HepG2 (cell line): ENCODE measurements around the gene TIMP4. TPM values are rescaled to one million over a fixed set of nuclear protein-coding genes. Genes with fewer than 3 reads are reported as not detected.

Experiments used
- ATAC-seq: fragments of 200-7000 bp; cut with Tn5 transposase; 3 replicates; pipeline ENCODE4 v1.9.1; 2020; ENCODE audit warnings: mild to moderate bottlenecking, moderate library complexity
- BruUV-seq: library from RNA; stranded (reverse); fragments of 400-500 nt; replicated peaks from 2 replicates; lab custom pipeline; 2021; lab: Mats Ljungman, UMichigan
- CTCF ChIA-PET: fragments of 300-600 bp; formaldehyde crosslinking; extraction: SDS; loops from one replicate; lab custom pipeline; 2021; ENCODE audit warnings: low total read pairs, inconsistent platforms, low intra/inter-chr PET ratio; lab: Yijun Ruan, JAX
- POLR2A ChIA-PET: fragments of 350-600 bp; sonication (Branson Sonifier 250); formaldehyde crosslinking; loops from one replicate; lab custom pipeline; 2020; ENCODE audit warnings: antibody characterized with exemption, inconsistent platforms; lab: Yijun Ruan, JAX
- DNase-seq: peaks from one replicate; pipeline ENCODE4 v3.0.0-alpha.2; 2015; ENCODE audit warnings: low spot score
- FAIRE-seq: peaks from 3 replicates; lab custom pipeline; 2011; peaks lifted over from hg19 to GRCh38; lab: Jason Lieb, UNC
- H2AFZ ChIP-seq: one replicate; pipeline ENCODE4 v1.6.1; 2011; ENCODE audit warnings: low read length, inconsistent platforms
- H3K27ac ChIP-seq: fragments of 300-600 bp; 3 replicates; pipeline ENCODE4 v1.8.0; 2011; ENCODE audit warnings: mixed run types, mild to moderate bottlenecking, mixed read lengths, low read length, inconsistent platforms; ENCODE audit not compliant: insufficient read depth; ENCODE audit errors: extremely low read length
- H3K27me3 ChIP-seq, 2 experiments: fragments of 200-600 bp in 1 of 2; 2 replicates in 1 of 2; 3 replicates in 1 of 2; pipeline versions ENCODE4 v1.6.0 to v1.8.0; 2011; ENCODE audit warnings: low read length in 2 of 2, mild to moderate bottlenecking in 2 of 2, moderate library complexity in 2 of 2, inconsistent platforms in 1 of 2; ENCODE audit not compliant: insufficient read depth in 2 of 2, control insufficient read depth in 1 of 2
- H3K36me3 ChIP-seq, 2 experiments: fragments of 200-600 bp in 1 of 2; replicated peaks in 1 of 2; 2 replicates in 1 of 2; 3 replicates in 1 of 2; pipeline versions ENCODE4 v1.5.1 to v1.8.0; 2011; ENCODE audit warnings: low read length in 2 of 2, inconsistent platforms in 1 of 2; ENCODE audit not compliant: insufficient read depth in 2 of 2, control insufficient read depth in 1 of 2
- H3K4me1 ChIP-seq: 2 replicates; pipeline ENCODE4 v1.5.1; 2012; ENCODE audit warnings: low read length, inconsistent platforms; ENCODE audit not compliant: insufficient read depth
- H3K4me2 ChIP-seq: 2 replicates; pipeline ENCODE4 v1.6.0; 2011; ENCODE audit warnings: low read depth, low read length, inconsistent platforms
- H3K4me3 ChIP-seq, 3 experiments: fragments of 200-600 bp in 1 of 3; sonication (generic), shearing (Covaris generic) in 1 of 3; replicated peaks in 1 of 3; 2 replicates each; pipeline ENCODE4 v1.5.1; 2011 to 2016; ENCODE audit warnings: low read length in 3 of 3, inconsistent platforms in 2 of 3, low read depth in 2 of 3, mild to moderate bottlenecking in 2 of 3, control low read depth in 1 of 3, mixed read lengths in 1 of 3; ENCODE audit not compliant: insufficient read depth in 1 of 3
- H3K79me2 ChIP-seq: one replicate; pipeline ENCODE4 v1.6.1; 2011; ENCODE audit warnings: low read length, inconsistent platforms; ENCODE audit not compliant: insufficient read depth
- H3K9ac ChIP-seq: 2 replicates; pipeline ENCODE4 v1.6.0; 2011; ENCODE audit warnings: mild to moderate bottlenecking, low read depth, low read length, inconsistent platforms; ENCODE audit not compliant: insufficient read depth
- H3K9me3 ChIP-seq: 2 replicates; pipeline ENCODE4 v1.5.1; 2012; ENCODE audit warnings: mild to moderate bottlenecking, low read length
- H4K20me1 ChIP-seq: 2 replicates; pipeline ENCODE4 v1.6.0; 2011; ENCODE audit warnings: inconsistent platforms, mild to moderate bottlenecking, low read length, moderate library complexity; ENCODE audit not compliant: insufficient read depth
- CTCF ChIP-seq: sonication (generic); formaldehyde crosslinking; IDR thresholded peaks from 2 replicates; pipeline ENCODE4 v1.5.0; 2020; ENCODE audit warnings: mild to moderate bottlenecking, missing genetic modification reagents, moderate library complexity
- FOXK1 ChIP-seq: sonication (generic); formaldehyde crosslinking; IDR thresholded peaks from 2 replicates; pipeline ENCODE4 v1.4.0; 2020; ENCODE audit warnings: low read depth, missing genetic modification reagents, borderline replicate concordance
- GATA4 ChIP-seq: sonication (generic); IDR thresholded peaks from 2 replicates; pipeline ENCODE4 v1.6.1; 2016; ENCODE audit warnings: antibody characterized with exemption, low read depth, borderline replicate concordance
- GTF3A ChIP-seq: sonication (generic); formaldehyde crosslinking; conservative IDR thresholded peaks from 2 replicates; pipeline ENCODE4 v1.4.0; 2020; ENCODE audit warnings: mild to moderate bottlenecking, missing genetic modification reagents
- KMT2B ChIP-seq: IDR thresholded peaks from 2 replicates; pipeline ENCODE4 v1.6.1; 2016; ENCODE audit warnings: missing genetic modification reagents, missing compliant biosample characterization
- MAFF ChIP-seq: IDR thresholded peaks from 2 replicates; pipeline ENCODE4 v1.6.1; 2011; ENCODE audit warnings: low read depth, low read length, improper control_type of control experiment
- MAFK ChIP-seq, 2 experiments: IDR thresholded peaks in 1 of 2; conservative IDR thresholded peaks in 1 of 2; 2 replicates each; pipeline ENCODE4 v1.6.1; 2011; ENCODE audit warnings: improper control_type of control experiment in 2 of 2, low read length in 2 of 2
- MED1 ChIP-seq: sonication (generic); formaldehyde crosslinking; IDR thresholded peaks from 2 replicates; pipeline ENCODE4 v1.4.0; 2020; ENCODE audit warnings: missing genetic modification reagents
- MEIS1 ChIP-seq: sonication (generic); formaldehyde crosslinking; IDR thresholded peaks from 2 replicates; pipeline ENCODE4 v1.9.0; 2021; ENCODE audit warnings: mild to moderate bottlenecking, missing genetic modification reagents, moderate library complexity, borderline replicate concordance
- MTF2 ChIP-seq: sonication (generic); formaldehyde crosslinking; IDR thresholded peaks from 2 replicates; pipeline ENCODE4 v1.5.0; 2020; ENCODE audit warnings: missing genetic modification reagents, borderline replicate concordance
- NFE2L2 ChIP-seq: fragments of 150-350 bp; IDR thresholded peaks from 2 replicates; pipeline ENCODE4 v1.6.1; 2014; ENCODE audit warnings: low read length
- POGZ ChIP-seq: sonication (generic); formaldehyde crosslinking; IDR thresholded peaks from 2 replicates; pipeline ENCODE4 v1.4.0; 2020; ENCODE audit warnings: mild to moderate bottlenecking, missing genetic modification reagents
- RAD21 ChIP-seq: fragments of 450-650 bp; formaldehyde crosslinking; IDR thresholded peaks from 2 replicates; pipeline ENCODE4 v1.5.0; 2020; ENCODE audit warnings: mild to moderate bottlenecking
- TAF15 ChIP-seq: fragments of 200-400 bp; formaldehyde crosslinking; IDR thresholded peaks from one replicate; pipeline ENCODE4 v1.6.1; 2018; ENCODE audit warnings: mild to moderate bottlenecking, low read depth, low read length; ENCODE audit not compliant: poor library complexity, severe bottlenecking
- ZNF235 ChIP-seq: sonication (generic); formaldehyde crosslinking; IDR thresholded peaks from 2 replicates; pipeline ENCODE4 v1.8.1; 2023; ENCODE audit warnings: mild to moderate bottlenecking, missing genetic modification reagents, borderline replicate concordance
- ZNF530 ChIP-seq: sonication (generic); formaldehyde crosslinking; IDR thresholded peaks from 2 replicates; pipeline ENCODE4 v1.5.0; 2020; ENCODE audit warnings: low read depth, mild to moderate bottlenecking, missing genetic modification reagents
- ZNF619 ChIP-seq: sonication (generic); formaldehyde crosslinking; IDR thresholded peaks from 2 replicates; pipeline ENCODE4 v1.4.0; 2020; ENCODE audit warnings: mild to moderate bottlenecking, missing genetic modification reagents
- ZNF740 ChIP-seq: sonication (generic); formaldehyde crosslinking; IDR thresholded peaks from 2 replicates; pipeline ENCODE4 v1.4.0; 2020; ENCODE audit warnings: missing genetic modification reagents
- ZNF768 ChIP-seq: sonication (generic); formaldehyde crosslinking; IDR thresholded peaks from 2 replicates; pipeline ENCODE4 v1.4.0; 2020; ENCODE audit warnings: missing genetic modification reagents
- ZNF839 ChIP-seq: sonication (generic); formaldehyde crosslinking; IDR thresholded peaks from 2 replicates; pipeline ENCODE4 v1.4.0; 2020; ENCODE audit warnings: missing genetic modification reagents, mild to moderate bottlenecking, borderline replicate concordance
- ZSCAN5A ChIP-seq: sonication (generic); formaldehyde crosslinking; IDR thresholded peaks from 2 replicates; pipeline ENCODE4 v1.8.0; 2022; ENCODE audit warnings: mild to moderate bottlenecking, missing genetic modification reagents, borderline replicate concordance
- WGBS: methylation state at CpG from one replicate; pipeline ENCODE4 v1.1.6; 2017; ENCODE audit warnings: low lambda C conversion rate; 5-methylcytosine and 5-hydroxymethylcytosine counted together
- in situ Hi-C: cut with HindIII; loops from 2 replicates; pipeline ENCODE4 v1.10.0; 2017; ENCODE audit warnings: low pct_unique_long_range_greater_than_20kb; ENCODE audit not compliant: extremely low pct_ligation_motif_present
- intact Hi-C: fragments of 100-400 bp; cut with micrococcal nuclease; formaldehyde crosslinking; loops from one replicate; pipeline ENCODE4 v1.10.0; 2022; ENCODE audit not compliant: unreplicated experiment
- polyA plus RNA-seq, 8 experiments: library from polyadenylated mRNA; depleted of rRNA in 3 of 8; stranded (reverse) in 7 of 8; unstranded in 1 of 8; fragments of >200 nt; fragmentation: Illumina TruSeq in 4 of 8; extraction: Trizol in 4 of 8; gene quantifications; 2 replicates each; pipeline versions ENCODE4 v1.2.1 to v1.2.3, GENCODE V29; 2011 to 2016; ENCODE audit warnings: low read depth in 4 of 8, missing spikeins in 1 of 8, mixed read lengths in 1 of 8; ENCODE audit not compliant: insufficient read depth in 1 of 8
- total RNA-seq, 5 experiments: library from RNA; depleted of rRNA; stranded (reverse); fragments of >200 nt; fragmentation: Illumina TruSeq; extraction: Trizol; gene quantifications; 2 replicates each; pipeline ENCODE4 v1.2.3, GENCODE V29; 2016; ENCODE audit warnings: low read depth in 1 of 5

TIMP4 gene
- total and polyA plus RNA-seq, 2 of the 13 experiments (the other 11 are each of a cell fraction or from before 2014, with no cell fraction given) = 0.05 to 0.07 TPM

- peak; percentile 73 for TF ChIP-seq CTCF (CRISPR knock-in tag)
- peak; percentile 86 for TF ChIP-seq ZNF768 (CRISPR knock-in tag)
- 0 out of 2 replicates have a peak, but pooled peaks have one; percentile 19 for TF ChIP-seq MED1 (CRISPR knock-in tag)
- no peak for TF ChIP-seq ZNF530 (CRISPR knock-in tag)
- TF ChIP-seq RAD21 (CRISPR knock-in tag) = peak; percentile 46; the same call in 1 of the 2 replicates
These were observed 36.0 kb upstream of the TIMP4 start (continued) for GRCh38 chr3:12194669-12195161.

GRCh38 chr3:12194209-12194608 lies 35.5 kb upstream of the TIMP4 start:
- no peak overlapping the region for H3K9ac ChIP-seq
- no peak for FAIRE-seq
- no peak overlapping the region for H3K4me2 ChIP-seq
- no TSS peak for BruUV-seq
- no peaks in the 10 kb centered on the region for H3K79me2 ChIP-seq
- in situ Hi-C loops (no loop called here), intact Hi-C loops (no loop called here)
- H3K36me3 ChIP-seq = no peaks in the 10 kb centered on the region
- 48% methylated on average over 3 of the region's 3 CpGs for WGBS
- ATAC-seq = no peak
- CTCF ChIA-PET = no interaction called here
- H3K27me3 ChIP-seq = peaks cover 0 to 18% of the 10 kb centered on the region in 2 experiments; a peak in 4 of 5 replicates
- POLR2A ChIA-PET = no interaction called here
- H4K20me1 ChIP-seq = no peaks in the 10 kb centered on the region
- H3K4me1 ChIP-seq = peaks cover 8% of the 10 kb centered on the region; the same call in 1 of the 2 replicates
- no peak overlapping the region for H3K4me3 ChIP-seq
- no peak overlapping the region for H2AFZ ChIP-seq
- H3K27ac ChIP-seq = no peak overlapping the region
- DNase-seq = no peak
- no peaks in the 10 kb centered on the region for H3K9me3 ChIP-seq
- TF ChIP-seq MTF2 (CRISPR knock-in tag) = no peak
- no peak for TF ChIP-seq MEIS1 (CRISPR knock-in tag)
- no peak for TF ChIP-seq GATA4
- no peak for TF ChIP-seq TAF15
- TF ChIP-seq ZNF740 (CRISPR knock-in tag) = no peak
- TF ChIP-seq FOXK1 = no peak
- TF ChIP-seq ZSCAN5A (CRISPR knock-in tag) = no peak
- no peak for TF ChIP-seq ZNF839 (CRISPR knock-in tag)
- TF ChIP-seq MAFK (conservative IDR thresholded peaks at IDR 0.05 in 1 of 2, IDR thresholded peaks at IDR 0.05 in 1 of 2; ENCODE audit: low read length in 2 of 2) = peak; percentile 36 to 75; a peak in 3 of 4 replicates
- TF ChIP-seq ZNF619 (CRISPR knock-in tag) = no peak
- TF ChIP-seq KMT2B (CRISPR knock-in tag) = no peak
- TF ChIP-seq ZNF235 = no peak
- TF ChIP-seq MAFF = peak; percentile 71
- TF ChIP-seq NFE2L2 = peak; percentile 85
- TF ChIP-seq POGZ (CRISPR knock-in tag) = no peak
- no peak for TF ChIP-seq GTF3A (CRISPR knock-in tag)
